ENCODE results near the gene ABL2. TPM values are rescaled to one million over a fixed set of nuclear protein-coding genes. Genes with fewer than 3 reads are reported as not detected.
A peak's percentile ranks its signal among the peaks of the same experiment; 100 is the strongest.

The ABL2 gene
- polyA plus RNA-seq, 1 donor = 8.7 TPM

DNA sequence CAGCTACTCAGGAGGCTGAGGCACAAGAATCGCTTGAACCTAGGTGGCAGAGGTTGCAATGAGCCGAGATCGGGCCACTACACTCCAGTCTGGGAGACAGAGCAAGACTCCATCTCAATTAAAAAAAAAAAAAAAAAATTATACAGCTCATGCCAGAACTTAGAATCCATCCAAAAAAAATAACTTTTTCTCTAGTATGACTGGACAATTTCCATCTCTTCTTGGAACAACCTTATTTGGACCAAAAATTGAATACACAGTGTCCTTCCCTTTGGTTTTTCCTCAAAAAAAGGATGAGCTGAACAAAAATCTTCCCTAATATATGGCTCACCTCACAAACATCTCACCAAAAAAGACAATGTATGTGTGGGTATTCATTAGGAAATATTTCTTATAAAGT, 73.9 kb downstream of the ABL2 start:
- Histone ChIP-seq H3K4me3 (ENCODE audit: low read length) (no peak overlapping the region), H3K9me3 (ENCODE audit: control insufficient read depth, low read depth, low read length) (no peaks in the 10 kb centered on the region), H3K27me3 (ENCODE audit: control insufficient read depth, insufficient read depth, low read length) (no peaks in the 10 kb centered on the region), H3K4me1 (ENCODE audit: control insufficient read depth, insufficient read depth, low read length) (peaks cover 16% of the 10 kb centered on the region), H3K27ac (ENCODE audit: low read length) (no peak overlapping the region), H3K36me3 (ENCODE audit: control insufficient read depth, insufficient read depth, low read length) (no peaks in the 10 kb centered on the region)
- WGBS (ENCODE audit: insufficient coverage, low lambda C conversion rate) = 100% methylated on average over 3 of the region's 3 CpGs
- no peak for DNase-seq

DNA sequence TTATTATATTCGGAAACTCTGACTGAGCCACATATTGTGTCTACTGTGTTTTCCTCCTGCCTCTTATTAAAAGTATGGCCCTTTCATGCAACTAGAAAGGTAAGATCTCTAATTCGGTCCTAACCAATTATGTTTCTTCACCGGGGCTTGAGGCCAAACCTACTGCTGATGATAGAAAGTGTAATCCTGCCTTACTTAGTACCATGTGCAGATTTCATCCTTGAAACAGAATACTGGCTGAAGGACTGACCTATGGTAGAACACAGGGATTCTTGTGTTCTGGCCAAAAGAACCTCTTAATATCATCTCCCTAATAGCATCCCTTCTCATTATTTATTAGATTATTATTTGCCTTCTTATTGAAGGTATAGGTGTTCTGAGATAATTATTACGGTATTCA, 75.0 kb downstream of the ABL2 start:
- no peaks in the 10 kb centered on the region for H3K36me3 ChIP-seq (ENCODE audit: control insufficient read depth, insufficient read depth, low read length)
- no peak overlapping the region for H3K4me3 ChIP-seq (ENCODE audit: low read length)
- no peak overlapping the region for H3K27ac ChIP-seq (ENCODE audit: low read length)
- DNase-seq = no peak
- peaks cover 5% of the 10 kb centered on the region for H3K9me3 ChIP-seq (ENCODE audit: control insufficient read depth, low read depth, low read length)
- WGBS (ENCODE audit: insufficient coverage, low lambda C conversion rate) = 100% methylated on average over 2 of the region's 4 CpGs
- peaks cover 16% of the 10 kb centered on the region for H3K4me1 ChIP-seq (ENCODE audit: control insufficient read depth, insufficient read depth, low read length)
- no peaks in the 10 kb centered on the region for H3K27me3 ChIP-seq (ENCODE audit: control insufficient read depth, insufficient read depth, low read length)

DNA sequence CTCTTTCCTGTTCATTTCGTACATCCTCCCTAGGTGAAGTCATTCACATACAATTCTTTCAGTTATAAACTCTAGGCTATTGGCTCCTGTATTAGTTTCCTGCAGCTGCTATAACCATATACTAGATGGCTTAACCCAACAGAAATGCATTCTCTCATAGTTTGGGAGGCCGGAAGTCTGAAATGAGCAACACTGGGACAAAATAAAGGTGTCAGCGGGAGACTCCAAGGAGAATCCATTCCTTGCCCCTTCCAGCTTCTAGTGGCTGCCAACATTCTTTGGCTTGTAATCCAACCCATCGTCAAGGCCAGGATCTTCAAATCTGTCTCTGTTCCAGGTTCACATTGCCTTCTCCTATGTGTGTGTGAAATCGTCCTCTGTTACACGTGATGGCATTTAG, 76.3 kb downstream of the ABL2 start:
- no peak overlapping the region for H3K4me3 ChIP-seq (ENCODE audit: low read length)
- no peaks in the 10 kb centered on the region for H3K27me3 ChIP-seq (ENCODE audit: control insufficient read depth, insufficient read depth, low read length)
- peaks cover 16% of the 10 kb centered on the region for H3K4me1 ChIP-seq (ENCODE audit: control insufficient read depth, insufficient read depth, low read length)
- H3K27ac ChIP-seq (ENCODE audit: low read length) = no peak overlapping the region
- DNase-seq = no peak
- H3K9me3 ChIP-seq (ENCODE audit: control insufficient read depth, low read depth, low read length) = peaks cover 6% of the 10 kb centered on the region
- no CpG with 5 or more reads among the region's 6 CpGs for WGBS (ENCODE audit: insufficient coverage, low lambda C conversion rate)
- no peaks in the 10 kb centered on the region for H3K36me3 ChIP-seq (ENCODE audit: control insufficient read depth, insufficient read depth, low read length)

DNA sequence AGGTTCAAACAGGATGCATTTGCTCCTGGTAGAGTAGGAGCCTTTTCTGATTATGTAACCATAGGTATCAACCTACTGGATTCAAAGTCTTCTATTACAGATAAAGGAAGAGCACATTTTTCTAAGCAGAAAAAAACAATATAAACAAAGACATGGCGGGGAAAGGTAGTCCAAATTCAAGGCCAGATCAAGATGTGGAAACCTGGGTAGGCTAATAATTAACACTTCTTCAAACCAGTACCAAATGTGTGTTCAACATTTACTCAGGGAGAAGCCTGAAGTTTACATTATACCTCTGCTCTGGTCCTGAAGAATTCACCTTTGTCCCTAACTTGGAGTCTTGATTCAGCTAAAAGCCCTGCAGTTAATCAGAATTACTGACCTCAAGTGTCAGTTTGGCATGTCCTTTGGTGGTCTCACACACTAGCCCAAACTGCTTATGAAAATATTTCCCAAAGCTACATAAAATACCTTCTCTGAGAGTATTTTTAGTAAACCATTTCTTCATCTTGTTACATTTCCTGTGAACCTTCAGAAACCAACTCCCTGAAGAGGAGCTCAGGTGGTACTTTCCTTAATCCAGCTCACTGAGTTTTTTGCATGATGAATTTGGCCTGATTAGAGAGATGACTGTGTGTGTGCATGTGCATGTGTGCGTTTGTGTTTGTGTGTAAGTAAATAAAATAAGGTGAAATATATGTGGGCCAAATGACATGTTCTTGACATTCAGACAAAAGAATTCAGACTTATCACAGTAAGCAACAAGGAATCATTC, 77.4 kb downstream of the ABL2 start:
- Histone ChIP-seq H3K27ac (ENCODE audit: low read length) (peak overlapping the region; percentile 34), H3K36me3 (ENCODE audit: control insufficient read depth, insufficient read depth, low read length) (no peaks in the 10 kb centered on the region), H3K4me1 (ENCODE audit: control insufficient read depth, insufficient read depth, low read length) (peaks cover 16% of the 10 kb centered on the region), H3K9me3 (ENCODE audit: control insufficient read depth, low read depth, low read length) (peaks cover 6% of the 10 kb centered on the region), H3K27me3 (ENCODE audit: control insufficient read depth, insufficient read depth, low read length) (no peaks in the 10 kb centered on the region), H3K4me3 (ENCODE audit: low read length) (no peak overlapping the region)
- WGBS (ENCODE audit: insufficient coverage, low lambda C conversion rate) = 20% methylated on average over 1 of the region's 2 CpGs
- peak; percentile 58 to 84 for DNase-seq

DNA sequence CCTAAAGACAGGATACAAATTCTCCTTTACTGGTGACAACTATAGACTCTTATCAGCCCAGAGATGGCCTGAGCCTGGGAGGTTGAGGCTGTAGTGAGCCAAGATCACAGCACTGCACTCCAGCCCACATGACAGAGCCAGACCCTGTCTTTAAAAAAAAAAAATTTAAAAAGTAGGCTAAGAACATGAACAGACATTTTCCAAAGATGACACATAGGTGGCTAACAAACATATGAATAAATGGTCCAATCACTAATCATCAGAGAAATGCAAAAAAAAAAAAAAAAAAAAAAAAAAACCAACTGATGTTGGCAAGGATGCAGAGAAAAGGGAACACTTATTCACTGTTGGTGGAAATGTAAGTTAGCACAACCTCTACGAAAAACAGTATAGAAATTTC, 82.6 kb downstream of the ABL2 start:
- H3K36me3 ChIP-seq (ENCODE audit: control insufficient read depth, insufficient read depth, low read length) = no peaks in the 10 kb centered on the region
- H3K27me3 ChIP-seq (ENCODE audit: control insufficient read depth, insufficient read depth, low read length) = no peaks in the 10 kb centered on the region
- DNase-seq = no peak
- no peak overlapping the region for H3K4me3 ChIP-seq (ENCODE audit: low read length)
- peaks cover 6% of the 10 kb centered on the region for H3K9me3 ChIP-seq (ENCODE audit: control insufficient read depth, low read depth, low read length)
- peaks cover 8% of the 10 kb centered on the region for H3K4me1 ChIP-seq (ENCODE audit: control insufficient read depth, insufficient read depth, low read length)
- H3K27ac ChIP-seq (ENCODE audit: low read length) = no peak overlapping the region
- no CpG with 5 or more reads among the region's 1 CpG for WGBS (ENCODE audit: insufficient coverage, low lambda C conversion rate)

DNA sequence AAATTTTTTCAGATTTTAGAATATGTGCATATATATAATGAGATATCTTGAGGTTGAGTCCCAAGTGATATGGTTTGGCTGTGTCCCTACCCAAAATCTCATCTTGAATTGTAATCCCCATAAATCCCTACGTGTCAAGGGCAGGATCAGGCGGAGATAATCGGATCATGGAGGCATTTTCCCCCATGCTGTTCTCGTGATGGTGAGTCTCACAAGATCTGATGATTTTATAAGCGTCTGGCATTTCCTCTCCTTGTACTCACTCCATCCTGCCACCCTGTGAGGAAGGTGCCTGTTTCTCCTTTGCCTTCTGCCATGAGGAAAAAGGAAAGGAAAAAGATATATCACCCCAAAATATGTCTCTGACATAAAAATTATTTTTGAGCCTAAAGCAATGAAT, 83.0 kb downstream of the ABL2 start:
- Histone ChIP-seq H3K9me3 (ENCODE audit: control insufficient read depth, low read depth, low read length) (peaks cover 6% of the 10 kb centered on the region), H3K4me3 (ENCODE audit: low read length) (no peak overlapping the region), H3K4me1 (ENCODE audit: control insufficient read depth, insufficient read depth, low read length) (peaks cover 8% of the 10 kb centered on the region), H3K27me3 (ENCODE audit: control insufficient read depth, insufficient read depth, low read length) (no peaks in the 10 kb centered on the region), H3K36me3 (ENCODE audit: control insufficient read depth, insufficient read depth, low read length) (no peaks in the 10 kb centered on the region), H3K27ac (ENCODE audit: low read length) (no peak overlapping the region)
- 92% methylated on average over 4 of the region's 5 CpGs for WGBS (ENCODE audit: insufficient coverage, low lambda C conversion rate)
- no peak for DNase-seq

DNA sequence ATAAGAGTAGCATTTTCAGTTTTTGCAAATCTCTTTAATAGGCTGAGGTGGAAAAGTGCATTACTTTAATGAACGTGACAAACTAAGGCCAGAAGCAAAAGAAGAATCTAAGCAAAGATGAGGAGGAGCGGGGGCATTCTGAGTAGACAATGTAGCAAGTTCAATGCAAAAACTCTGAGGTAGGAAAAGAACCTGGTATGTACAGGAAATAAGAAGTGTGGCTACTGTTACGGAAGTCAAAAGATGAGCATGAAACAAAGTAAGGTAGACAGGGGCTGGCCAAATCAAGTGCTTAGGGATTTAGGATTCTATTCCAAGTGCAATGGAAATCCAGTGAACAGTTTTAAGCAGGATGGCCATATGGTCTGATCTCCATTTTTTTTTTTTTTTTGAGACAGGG, 84.0 kb downstream of the ABL2 start:
- H3K4me3 ChIP-seq (ENCODE audit: low read length) = no peak overlapping the region
- H3K27me3 ChIP-seq (ENCODE audit: control insufficient read depth, insufficient read depth, low read length) = no peaks in the 10 kb centered on the region
- H3K36me3 ChIP-seq (ENCODE audit: control insufficient read depth, insufficient read depth, low read length) = no peaks in the 10 kb centered on the region
- no peak overlapping the region for H3K27ac ChIP-seq (ENCODE audit: low read length)
- 100% methylated on average over 2 of the region's 3 CpGs for WGBS (ENCODE audit: insufficient coverage, low lambda C conversion rate)
- no peaks in the 10 kb centered on the region for H3K4me1 ChIP-seq (ENCODE audit: control insufficient read depth, insufficient read depth, low read length)
- H3K9me3 ChIP-seq (ENCODE audit: control insufficient read depth, low read depth, low read length) = peaks cover 6% of the 10 kb centered on the region
- DNase-seq = no peak

DNA sequence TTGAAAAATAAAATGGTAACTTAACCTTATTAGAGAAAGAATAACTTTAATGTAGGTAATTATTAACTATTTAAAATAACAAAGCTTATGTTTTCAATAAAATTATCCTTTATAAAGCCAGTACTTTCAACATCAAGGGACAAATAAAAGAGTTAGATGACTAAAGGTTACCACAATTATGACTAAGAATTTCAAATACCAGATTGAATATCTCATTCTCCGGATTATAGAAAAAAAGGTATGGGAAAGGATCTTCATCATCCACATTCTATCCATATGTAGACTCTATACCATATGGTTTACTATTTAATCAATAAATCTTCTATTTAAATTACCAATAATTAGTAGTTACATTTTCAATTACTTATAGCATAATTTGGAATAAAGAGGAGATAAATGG, 84.9 kb downstream of the ABL2 start:
- Histone ChIP-seq H3K36me3 (ENCODE audit: control insufficient read depth, insufficient read depth, low read length) (no peaks in the 10 kb centered on the region), H3K4me3 (ENCODE audit: low read length) (no peak overlapping the region), H3K4me1 (ENCODE audit: control insufficient read depth, insufficient read depth, low read length) (no peaks in the 10 kb centered on the region), H3K9me3 (ENCODE audit: control insufficient read depth, low read depth, low read length) (peaks cover 3% of the 10 kb centered on the region), H3K27me3 (ENCODE audit: control insufficient read depth, insufficient read depth, low read length) (no peaks in the 10 kb centered on the region), H3K27ac (ENCODE audit: low read length) (no peak overlapping the region)
- DNase-seq = no peak
- WGBS (ENCODE audit: insufficient coverage, low lambda C conversion rate) = 86% methylated on average over 1 of the region's 1 CpG

DNA sequence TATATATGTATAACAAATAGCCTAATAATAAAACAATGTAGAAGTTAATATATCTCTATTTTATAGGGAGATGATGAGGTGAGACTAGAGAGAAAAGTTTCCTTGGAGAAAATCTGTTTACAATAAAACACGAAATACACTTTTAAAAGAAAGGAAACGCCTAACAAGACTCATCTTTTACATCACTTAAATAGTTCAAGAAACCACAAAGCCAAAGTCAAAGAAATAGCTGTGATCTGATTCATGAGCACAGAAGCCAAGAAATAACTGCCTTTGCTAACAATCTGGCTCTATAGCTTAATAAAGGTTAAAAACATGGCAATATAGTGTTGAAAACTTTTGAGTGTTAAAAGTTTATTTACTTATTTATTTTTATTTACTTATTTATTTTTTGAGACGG, 86.2 kb downstream of the ABL2 start:
- 100% methylated on average over 1 of the region's 3 CpGs for WGBS (ENCODE audit: insufficient coverage, low lambda C conversion rate)
- DNase-seq = no peak
- no peaks in the 10 kb centered on the region for H3K27me3 ChIP-seq (ENCODE audit: control insufficient read depth, insufficient read depth, low read length)
- no peaks in the 10 kb centered on the region for H3K36me3 ChIP-seq (ENCODE audit: control insufficient read depth, insufficient read depth, low read length)
- H3K4me3 ChIP-seq (ENCODE audit: low read length) = no peak overlapping the region
- H3K9me3 ChIP-seq (ENCODE audit: control insufficient read depth, low read depth, low read length) = no peaks in the 10 kb centered on the region
- peak overlapping the region; percentile 32 for H3K27ac ChIP-seq (ENCODE audit: low read length)
- H3K4me1 ChIP-seq (ENCODE audit: control insufficient read depth, insufficient read depth, low read length) = no peaks in the 10 kb centered on the region

GRCh38 chr1:179142889-179143299, 86.6 kb downstream of the ABL2 start:
- peak in 1 of 2 donors; percentile 29 for DNase-seq
- Histone ChIP-seq H3K4me3 (ENCODE audit: low read length) (no peak overlapping the region), H3K27me3 (ENCODE audit: control insufficient read depth, insufficient read depth, low read length) (no peaks in the 10 kb centered on the region), H3K27ac (ENCODE audit: low read length) (peak overlapping the region; percentile 32), H3K36me3 (ENCODE audit: control insufficient read depth, insufficient read depth, low read length) (no peaks in the 10 kb centered on the region), H3K4me1 (ENCODE audit: control insufficient read depth, insufficient read depth, low read length) (no peaks in the 10 kb centered on the region), H3K9me3 (ENCODE audit: control insufficient read depth, low read depth, low read length) (no peaks in the 10 kb centered on the region)
- 100% methylated on average over 1 of the region's 2 CpGs for WGBS (ENCODE audit: insufficient coverage, low lambda C conversion rate)
